HK-2 (cell line): ENCODE results near the gene ZC3H7A.

Experiments
- DNase-seq: peaks from one replicate; pipeline ENCODE4 v3.0.0-alpha.2; 2018; ENCODE audit not compliant: unreplicated experiment

Gene ZC3H7A

GRCh38 chr16:11706180-11706742 lies 90.8 kb downstream of the ZC3H7A start:
- DNase-seq = no peak

GRCh38 chr16:11705311-11706025 lies 91.6 kb downstream of the ZC3H7A start:
- DNase-seq = no peak
